Prostate gland (tissue), 2 donors: Measurements from ENCODE around the gene POLH. TPM values are rescaled to one million over a fixed set of nuclear protein-coding genes. Genes with fewer than 3 reads are reported as not detected.
A peak's percentile ranks its signal among the peaks of the same experiment; 100 is the strongest.

Source experiments
- DNase-seq: peaks from one replicate; pipeline ENCODE4 v3.0.0-alpha.2; 2019; ENCODE audit warnings: low spot score
- H3K27ac ChIP-seq, 2 donors: fragments of 200-600 bp; sonication (generic); 2 replicates each; pipeline ENCODE4 v1.5.1; 2017 to 2019
- H3K27me3 ChIP-seq: fragments of 200-600 bp; sonication (generic); replicated peaks from 2 replicates; pipeline ENCODE4 v1.5.1; 2019; ENCODE audit not compliant: insufficient read depth
- H3K36me3 ChIP-seq, 2 donors: fragments of 200-600 bp; sonication (generic); 1 replicate in 1 of 2; 2 replicates in 1 of 2; pipeline versions ENCODE4 v1.5.1 to v1.8.1; 2017 to 2019
- H3K4me1 ChIP-seq: fragments of 200-600 bp; sonication (generic); replicated peaks from 2 replicates; pipeline ENCODE4 v1.5.1; 2019
- H3K4me3 ChIP-seq, 2 donors: fragments of 200-600 bp; sonication (generic); 2 replicates each; pipeline ENCODE4 v1.5.1; 2017 to 2019
- H3K9me3 ChIP-seq: fragments of 200-600 bp; sonication (generic); 2 replicates; pipeline ENCODE4 v1.5.1; 2017
- POLR2A ChIP-seq: fragments of 450-650 bp; IDR thresholded peaks from one replicate; pipeline ENCODE4 v1.6.1; 2016; ENCODE audit warnings: antibody characterized with exemption, mild to moderate bottlenecking
- POLR2AphosphoS5 ChIP-seq: sonication (generic); formaldehyde crosslinking; IDR thresholded peaks from one replicate; pipeline ENCODE4 v1.6.1; 2017; ENCODE audit warnings: antibody characterized with exemption
- WGBS: methylation state at CpG from one replicate; pipeline ENCODE4 v1.1.5; 2018; 5-methylcytosine and 5-hydroxymethylcytosine counted together
- intact Hi-C: fragments of 100-400 bp; cut with DNase I; formaldehyde crosslinking; loops from one replicate; pipeline ENCODE4 v1.14.2; 2022
- total RNA-seq, 2 donors: library from RNA; depleted of rRNA; stranded (reverse); fragments of >200 nt; gene quantifications; one replicate each; pipeline ENCODE4 v1.1.0, GENCODE V29; 2016
- TF ChIP-seq, protein P1 (sequence below), 4 experiments: fragments of 200-600 bp in 2 of 4; fragments of 450-650 bp in 2 of 4; sonication (generic) in 2 of 4; IDR thresholded peaks; 1 replicate in 3 of 4; 2 replicates in 1 of 4; pipeline ENCODE4 v1.5.1; 2016 to 2019; ENCODE audit warnings: antibody characterized with exemption in 4 of 4, mild to moderate bottlenecking in 2 of 4, moderate library complexity in 2 of 4

POLH gene
- total RNA-seq, 2 donors from 2014 or later, result 9.2 to 11.8 TPM

DNA sequence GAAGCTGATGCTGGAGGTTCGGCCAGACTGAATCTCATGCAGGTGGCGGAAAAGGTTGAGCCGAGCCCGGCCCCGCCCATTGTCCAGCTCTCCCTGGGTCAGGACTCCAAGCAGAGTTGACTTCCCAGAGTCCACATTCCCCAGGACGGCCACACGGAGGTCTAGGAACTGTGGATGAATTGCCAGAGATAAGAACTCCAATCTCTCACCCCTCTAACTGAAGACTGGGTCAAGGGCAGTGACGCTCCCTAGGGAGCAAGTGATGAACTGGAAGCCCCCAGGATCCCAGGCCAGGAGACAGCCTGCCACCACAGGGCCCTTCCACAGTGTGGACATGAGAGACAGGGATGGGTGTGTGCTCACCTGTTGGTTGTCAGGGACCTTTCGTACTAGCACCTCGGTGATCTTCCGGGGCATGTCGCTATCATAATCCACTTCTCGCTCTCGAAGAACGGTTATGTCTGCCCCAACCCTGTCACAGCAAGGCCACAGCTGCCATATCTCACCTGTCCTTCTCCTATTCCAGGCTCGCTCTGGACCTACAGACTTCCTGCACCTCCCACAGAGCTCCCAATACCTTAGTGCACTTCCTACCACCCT is 49.5 kb downstream of the POLH start:
- intact Hi-C loops, result no loop called here
- peaks cover 9% of the 10 kb centered on the region for H3K4me1 ChIP-seq
- H3K9me3 ChIP-seq, result no peaks in the 10 kb centered on the region
- DNase-seq, result no peak
- 93% methylated on average over 16 of the region's 16 CpGs for WGBS
- peaks cover 7 to 12% of the 10 kb centered on the region in 2 donors for H3K36me3 ChIP-seq
- TF ChIP-seq POLR2AphosphoS5, result no peak
- TF ChIP-seq POLR2A, result no peak
- TF ChIP-seq, protein P1, sequence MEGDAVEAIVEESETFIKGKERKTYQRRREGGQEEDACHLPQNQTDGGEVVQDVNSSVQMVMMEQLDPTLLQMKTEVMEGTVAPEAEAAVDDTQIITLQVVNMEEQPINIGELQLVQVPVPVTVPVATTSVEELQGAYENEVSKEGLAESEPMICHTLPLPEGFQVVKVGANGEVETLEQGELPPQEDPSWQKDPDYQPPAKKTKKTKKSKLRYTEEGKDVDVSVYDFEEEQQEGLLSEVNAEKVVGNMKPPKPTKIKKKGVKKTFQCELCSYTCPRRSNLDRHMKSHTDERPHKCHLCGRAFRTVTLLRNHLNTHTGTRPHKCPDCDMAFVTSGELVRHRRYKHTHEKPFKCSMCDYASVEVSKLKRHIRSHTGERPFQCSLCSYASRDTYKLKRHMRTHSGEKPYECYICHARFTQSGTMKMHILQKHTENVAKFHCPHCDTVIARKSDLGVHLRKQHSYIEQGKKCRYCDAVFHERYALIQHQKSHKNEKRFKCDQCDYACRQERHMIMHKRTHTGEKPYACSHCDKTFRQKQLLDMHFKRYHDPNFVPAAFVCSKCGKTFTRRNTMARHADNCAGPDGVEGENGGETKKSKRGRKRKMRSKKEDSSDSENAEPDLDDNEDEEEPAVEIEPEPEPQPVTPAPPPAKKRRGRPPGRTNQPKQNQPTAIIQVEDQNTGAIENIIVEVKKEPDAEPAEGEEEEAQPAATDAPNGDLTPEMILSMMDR (IDR thresholded peaks at IDR 0.05), result no peak
- H3K27me3 ChIP-seq, result no peaks in the 10 kb centered on the region
- H3K27ac ChIP-seq, result no peak overlapping the region
- no peak overlapping the region for H3K4me3 ChIP-seq

DNA sequence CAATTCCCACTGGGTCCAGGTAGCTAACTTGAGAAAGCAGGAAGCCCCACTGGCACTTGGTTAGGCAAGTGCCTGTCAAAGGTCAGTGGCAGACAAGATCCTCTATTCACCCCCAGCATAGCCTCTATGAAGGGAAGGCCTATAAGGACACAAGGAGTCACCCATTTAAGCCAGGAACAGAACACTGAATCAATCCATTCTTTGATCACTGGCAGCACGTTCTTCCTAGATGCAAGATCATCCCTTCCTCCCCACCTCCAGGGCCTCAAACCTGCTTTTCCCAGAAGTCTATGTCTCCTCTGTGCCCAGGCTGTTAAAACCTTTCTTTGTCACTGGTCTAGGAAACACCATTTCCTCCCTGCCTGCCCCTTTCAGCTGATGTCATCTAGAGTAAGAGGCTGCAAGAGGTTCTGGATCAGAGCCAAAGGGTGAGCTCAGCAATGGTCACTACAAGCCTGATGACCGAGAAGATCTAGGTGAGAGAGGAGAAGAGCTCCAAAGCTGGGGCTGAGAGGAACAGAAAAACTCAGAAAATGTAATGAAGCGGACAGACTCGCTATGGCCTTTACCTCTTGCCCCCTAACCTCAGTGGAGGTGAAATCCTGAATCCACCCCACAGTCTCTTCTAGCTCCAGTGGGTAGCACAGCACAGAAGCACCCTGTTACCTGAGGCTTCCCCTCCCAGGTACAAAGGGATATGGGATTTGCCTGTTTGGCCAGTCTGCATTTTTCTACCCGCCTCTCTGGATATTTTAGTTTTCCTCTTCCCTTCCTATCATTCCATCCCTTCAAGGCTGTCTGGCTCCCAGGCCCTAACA is 51.2 kb downstream of the POLH start:
- DNase-seq, result peak; percentile 28
- intact Hi-C loops, result no loop called here
- H3K27me3 ChIP-seq, result no peaks in the 10 kb centered on the region
- peaks cover 0 to 12% of the 10 kb centered on the region in 2 donors for H3K36me3 ChIP-seq
- no peak overlapping the region for H3K4me3 ChIP-seq
- WGBS, result 59% methylated on average over 5 of the region's 5 CpGs
- TF ChIP-seq, protein P1 (IDR thresholded peaks at IDR 0.05), result no peak
- TF ChIP-seq POLR2A (no peak), POLR2AphosphoS5 (no peak)
- peaks cover 9% of the 10 kb centered on the region for H3K4me1 ChIP-seq
- no peaks in the 10 kb centered on the region for H3K9me3 ChIP-seq
- H3K27ac ChIP-seq, result peak overlapping the region in 1 of 2 donors; percentile 45

DNA sequence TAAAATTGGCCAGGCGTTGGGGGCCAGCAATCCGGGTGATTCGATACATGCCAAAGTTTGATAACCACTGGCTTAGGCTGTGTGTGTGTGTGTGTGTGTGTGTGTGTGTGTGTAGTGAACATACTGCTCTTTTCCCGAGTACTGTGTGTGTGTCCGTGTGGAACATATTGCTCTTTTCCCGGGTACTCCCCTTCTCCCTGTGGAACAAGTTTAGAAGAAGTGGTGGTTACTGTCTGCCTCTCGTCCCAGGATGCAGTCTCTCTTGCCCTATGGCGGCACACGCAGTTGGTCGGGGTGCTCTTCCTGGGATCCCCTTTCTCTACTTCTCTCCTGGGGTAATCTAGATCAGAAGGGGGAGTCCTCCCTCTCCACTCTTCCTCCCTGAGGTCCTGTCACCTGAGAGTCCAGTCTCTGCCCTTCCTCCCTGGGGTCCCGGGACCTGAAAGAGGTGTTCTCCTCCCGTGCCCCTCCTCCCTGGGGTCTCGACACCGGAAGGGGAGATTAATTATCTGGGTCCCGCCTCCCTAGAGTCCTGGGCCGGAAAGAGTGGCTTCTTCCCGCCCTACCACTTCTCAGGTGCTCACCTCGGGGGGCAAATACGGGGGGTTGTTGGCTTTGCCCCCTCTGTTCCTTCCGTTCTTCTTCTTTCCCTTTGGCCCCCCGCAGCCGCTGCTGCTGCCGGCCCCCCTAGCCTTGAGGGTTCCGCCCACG is 52.6 kb downstream of the POLH start:
- TF ChIP-seq POLR2A (no peak), POLR2AphosphoS5 (peak; percentile 9)
- TF ChIP-seq, protein P1 (IDR thresholded peaks at IDR 0.05), result no peak
- peaks cover 9% of the 10 kb centered on the region for H3K4me1 ChIP-seq
- H3K36me3 ChIP-seq, result peaks cover 0 to 8% of the 10 kb centered on the region in 2 donors
- H3K27me3 ChIP-seq, result no peaks in the 10 kb centered on the region
- no peaks in the 10 kb centered on the region for H3K9me3 ChIP-seq
- peak overlapping the region; percentile 96 to 98 for H3K27ac ChIP-seq
- WGBS, result 1% methylated on average over 25 of the region's 25 CpGs
- intact Hi-C loops, result no loop called here
- peak; percentile 27 for DNase-seq
- peak overlapping the region; percentile 85 to 99 for H3K4me3 ChIP-seq

DNA sequence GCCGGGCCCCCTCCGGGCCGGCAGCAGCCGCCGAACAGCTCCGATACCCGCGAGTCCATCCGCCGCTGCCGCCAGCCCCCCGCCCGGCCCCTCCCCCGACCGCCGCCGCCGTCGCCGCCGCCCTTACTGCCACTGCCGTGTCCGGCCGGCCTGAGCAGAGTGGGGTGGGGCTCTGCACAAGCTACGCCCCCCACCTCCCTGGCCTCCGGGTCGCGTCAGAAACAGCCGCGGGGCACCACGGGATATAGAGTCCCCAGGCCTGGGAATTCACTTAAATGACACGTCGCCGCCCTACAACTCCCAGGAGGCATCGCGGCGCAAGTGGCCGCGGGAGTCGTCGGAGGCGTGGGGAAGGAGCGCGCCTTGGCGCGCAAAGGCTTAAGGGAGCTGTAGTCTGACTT is 53.1 kb downstream of the POLH start, which contains the start of gene GTPBP2:
GTPBP2 (minus strand) TSS at position 161 of the 401 bp plus-strand sequence; CDS start at position 59, 102 bp downstream.
- peak; percentile 100 for DNase-seq
- H3K4me1 ChIP-seq, result peaks cover 9% of the 10 kb centered on the region
- no peaks in the 10 kb centered on the region for H3K9me3 ChIP-seq
- H3K4me3 ChIP-seq, result peak within 1 kb of the TSS; percentile 85 to 99
- 1% methylated on average over 27 of the region's 46 CpGs for WGBS
- TF ChIP-seq POLR2AphosphoS5 (peak; percentile 97), POLR2A (peak; percentile 71)
- TF ChIP-seq, protein P1 (IDR thresholded peaks at IDR 0.05), result no peak
- H3K36me3 ChIP-seq, result peaks cover 0 to 8% of the 10 kb centered on the region in 2 donors
- H3K27me3 ChIP-seq, result no peaks in the 10 kb centered on the region
- intact Hi-C loops, result no loop called here
- peak within 1 kb of the TSS; percentile 96 to 98 for H3K27ac ChIP-seq
